Parathyroid adenoma (tissue), 2 donors: ENCODE results near the gene PLEKHD1.

Source experiments
- H2AFZ ChIP-seq: fragments of 300-600 bp; sonication (generic); one replicate; pipeline ENCODE4 v1.7.0; 2017; ENCODE audit warnings: antibody characterized with exemption, mild to moderate bottlenecking
- H3K27ac ChIP-seq: fragments of 300-600 bp; sonication (generic); one replicate; pipeline ENCODE4 v1.7.0; 2017
- H3K27me3 ChIP-seq: fragments of 300-600 bp; sonication (generic); one replicate; pipeline ENCODE4 v1.7.0; 2017; ENCODE audit warnings: low read length; ENCODE audit not compliant: control insufficient read depth, insufficient read depth
- H3K36me3 ChIP-seq: fragments of 300-600 bp; sonication (generic); one replicate; pipeline ENCODE4 v1.7.0; 2017; ENCODE audit warnings: low read length; ENCODE audit not compliant: control insufficient read depth, insufficient read depth
- H3K4me1 ChIP-seq: fragments of 300-600 bp; sonication (generic); one replicate; pipeline ENCODE4 v1.7.0; 2017; ENCODE audit warnings: control low read depth
- H3K4me2 ChIP-seq: fragments of 300-600 bp; sonication (generic); one replicate; pipeline ENCODE4 v1.7.0; 2017; ENCODE audit warnings: low read length
- H3K4me3 ChIP-seq: fragments of 300-600 bp; sonication (generic); one replicate; pipeline ENCODE4 v1.7.0; 2017; ENCODE audit warnings: low read depth, low read length
- H3K79me2 ChIP-seq: fragments of 300-600 bp; sonication (generic); one replicate; pipeline ENCODE4 v1.7.0; 2017; ENCODE audit warnings: control low read depth
- H3K9ac ChIP-seq: fragments of 300-600 bp; sonication (generic); one replicate; pipeline ENCODE4 v1.7.0; 2017; ENCODE audit warnings: mild to moderate bottlenecking
- H3K9me3 ChIP-seq: fragments of 300-600 bp; sonication (generic); one replicate; pipeline ENCODE4 v1.7.0; 2017; ENCODE audit warnings: low read length; ENCODE audit not compliant: control insufficient read depth
- TF ChIP-seq, protein P1 (sequence below): fragments of 300-600 bp; sonication (generic); IDR thresholded peaks from one replicate; pipeline ENCODE4 v1.7.0; 2017; ENCODE audit warnings: antibody characterized with exemption, mild to moderate bottlenecking
- donor health status: primary hyperparathyroidism.

PLEKHD1 gene

DNA sequence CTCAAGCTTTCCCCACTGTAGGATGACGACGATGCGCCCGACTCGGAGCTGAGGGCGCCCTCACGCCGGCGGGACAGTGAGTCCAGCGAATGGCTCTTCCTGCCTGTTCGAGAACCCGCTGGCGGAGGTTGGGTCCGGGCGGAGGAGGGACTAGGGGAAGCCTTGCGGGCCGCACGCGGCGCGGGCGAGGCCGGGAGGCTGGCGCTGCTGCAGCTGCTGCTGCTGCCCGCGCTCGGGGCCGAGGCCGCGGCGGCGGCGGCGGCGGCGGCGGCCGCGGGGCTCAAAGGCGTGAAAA, 88.3 kb downstream of the PLEKHD1 start:
- H3K9ac ChIP-seq: no peak overlapping the region

DNA sequence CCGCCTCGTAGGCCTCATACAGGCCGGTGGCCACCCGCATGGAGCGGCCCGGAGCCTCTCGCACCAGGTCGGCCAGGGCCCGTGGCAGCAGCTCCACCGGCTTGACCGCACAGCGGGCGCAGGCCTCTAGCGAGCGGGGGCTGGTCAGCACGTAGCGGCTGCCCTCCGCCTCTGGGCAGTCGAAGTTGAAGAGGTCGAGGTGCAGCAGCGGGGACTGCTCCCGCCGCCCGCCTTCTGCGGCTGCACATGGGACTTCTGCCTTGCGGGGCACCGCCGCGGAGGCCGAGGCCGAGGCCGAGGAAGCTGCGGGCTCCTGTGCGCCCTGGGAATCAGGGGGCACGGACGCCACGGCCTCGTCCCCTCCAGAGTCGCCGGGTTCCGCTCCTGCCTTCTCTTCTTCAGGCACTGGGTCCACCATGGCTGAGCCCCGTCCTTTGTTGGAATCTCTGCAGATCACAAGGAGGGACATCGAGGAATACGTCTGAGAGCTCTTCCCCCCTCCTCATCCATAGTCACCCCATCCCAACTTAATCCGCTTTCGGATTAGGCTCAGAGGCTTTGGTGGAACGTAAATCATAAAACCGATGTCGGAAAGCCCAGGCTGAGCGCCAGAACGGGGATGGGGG, 88.8 kb downstream of the PLEKHD1 start:
- Histone ChIP-seq H3K36me3 (no peaks in the 10 kb centered on the region), H3K4me2 (no peak overlapping the region), H3K4me1 (peaks cover 3% of the 10 kb centered on the region), H3K9ac (no peak overlapping the region), H2AFZ (peak overlapping the region; percentile 52), H3K9me3 (no peaks in the 10 kb centered on the region), H3K27ac (no peak overlapping the region), H3K27me3 (peaks cover 7% of the 10 kb centered on the region), H3K4me3 (no peak overlapping the region), H3K79me2 (no peaks in the 10 kb centered on the region)
- TF ChIP-seq, protein P1, sequence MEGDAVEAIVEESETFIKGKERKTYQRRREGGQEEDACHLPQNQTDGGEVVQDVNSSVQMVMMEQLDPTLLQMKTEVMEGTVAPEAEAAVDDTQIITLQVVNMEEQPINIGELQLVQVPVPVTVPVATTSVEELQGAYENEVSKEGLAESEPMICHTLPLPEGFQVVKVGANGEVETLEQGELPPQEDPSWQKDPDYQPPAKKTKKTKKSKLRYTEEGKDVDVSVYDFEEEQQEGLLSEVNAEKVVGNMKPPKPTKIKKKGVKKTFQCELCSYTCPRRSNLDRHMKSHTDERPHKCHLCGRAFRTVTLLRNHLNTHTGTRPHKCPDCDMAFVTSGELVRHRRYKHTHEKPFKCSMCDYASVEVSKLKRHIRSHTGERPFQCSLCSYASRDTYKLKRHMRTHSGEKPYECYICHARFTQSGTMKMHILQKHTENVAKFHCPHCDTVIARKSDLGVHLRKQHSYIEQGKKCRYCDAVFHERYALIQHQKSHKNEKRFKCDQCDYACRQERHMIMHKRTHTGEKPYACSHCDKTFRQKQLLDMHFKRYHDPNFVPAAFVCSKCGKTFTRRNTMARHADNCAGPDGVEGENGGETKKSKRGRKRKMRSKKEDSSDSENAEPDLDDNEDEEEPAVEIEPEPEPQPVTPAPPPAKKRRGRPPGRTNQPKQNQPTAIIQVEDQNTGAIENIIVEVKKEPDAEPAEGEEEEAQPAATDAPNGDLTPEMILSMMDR: no peak

More for the DNA sequence above, 88.3 kb downstream of the PLEKHD1 start:
- Histone ChIP-seq H3K9me3 (no peaks in the 10 kb centered on the region), H3K27me3 (peaks cover 7% of the 10 kb centered on the region), H3K4me3 (no peak overlapping the region), H3K4me1 (peaks cover 3% of the 10 kb centered on the region), H3K27ac (no peak overlapping the region), H2AFZ (no peak overlapping the region), H3K4me2 (no peak overlapping the region), H3K79me2 (no peaks in the 10 kb centered on the region), H3K36me3 (no peaks in the 10 kb centered on the region)
- TF ChIP-seq, protein P1: no peak

DNA sequence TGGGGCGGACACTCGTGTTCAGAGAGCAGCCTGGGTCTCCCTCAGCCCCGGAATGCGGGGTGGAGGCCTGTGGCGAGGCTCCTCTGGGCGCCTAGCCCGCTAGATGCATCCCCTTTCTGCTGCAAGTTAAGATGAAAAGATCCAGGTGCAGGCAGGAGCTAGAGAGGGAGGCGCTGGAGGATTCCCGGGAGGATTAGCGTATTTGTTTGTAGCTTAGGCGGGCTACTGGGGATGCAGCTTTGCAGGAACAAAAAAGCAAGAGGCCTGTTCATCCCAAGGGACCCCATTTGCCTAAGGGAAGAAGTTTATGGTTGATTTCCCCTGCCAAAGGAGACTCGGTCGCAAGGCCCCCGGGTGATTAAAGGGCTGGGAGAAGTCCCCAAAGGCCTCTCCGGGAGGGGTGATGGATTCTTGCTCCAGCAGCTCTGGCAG, 89.3 kb downstream of the PLEKHD1 start:
- H2AFZ ChIP-seq: no peak overlapping the region
- TF ChIP-seq, protein P1: no peak
- H3K79me2 ChIP-seq: no peaks in the 10 kb centered on the region
- H3K4me1 ChIP-seq: peaks cover 3% of the 10 kb centered on the region
- no peaks in the 10 kb centered on the region for H3K9me3 ChIP-seq
- no peak overlapping the region for H3K27ac ChIP-seq
- no peaks in the 10 kb centered on the region for H3K36me3 ChIP-seq
- H3K4me3 ChIP-seq: no peak overlapping the region
- H3K4me2 ChIP-seq: no peak overlapping the region
- no peak overlapping the region for H3K9ac ChIP-seq
- peaks cover 7% of the 10 kb centered on the region for H3K27me3 ChIP-seq

DNA sequence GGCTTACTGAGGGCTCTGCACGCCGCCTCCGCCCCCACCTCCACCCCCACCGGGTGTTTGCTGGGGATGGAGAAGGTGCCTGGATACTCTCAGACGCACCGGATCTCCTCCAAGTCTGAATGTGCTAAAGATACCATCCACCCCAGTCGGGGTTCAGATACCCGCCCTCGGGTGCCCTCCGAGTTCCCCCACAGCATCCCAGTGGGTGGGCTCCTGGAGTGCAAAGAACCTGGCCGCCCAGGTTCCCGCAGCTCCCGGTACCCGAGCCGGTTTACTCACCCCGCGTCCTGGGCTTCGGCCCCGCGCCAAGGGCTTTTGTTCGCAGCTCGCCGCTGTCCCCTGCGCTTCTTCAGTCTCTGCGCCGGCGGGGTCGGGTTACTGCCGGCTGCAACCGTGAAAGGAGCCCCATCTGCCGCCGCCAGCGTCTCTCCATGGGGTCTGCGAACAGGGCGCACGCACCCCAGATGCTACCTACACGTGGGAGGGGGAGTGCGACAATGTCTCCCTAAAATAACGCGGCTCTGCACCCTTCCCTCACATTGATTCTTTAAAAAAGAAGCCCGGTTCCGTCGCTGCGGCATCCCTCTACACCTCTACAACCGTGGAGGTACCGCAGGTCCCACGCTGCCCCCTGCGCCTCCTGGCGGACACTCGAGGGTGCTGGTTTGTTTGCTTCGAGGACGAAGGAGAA, 89.9 kb downstream of the PLEKHD1 start, which contains the start of gene CCDC177:
CCDC177 (minus strand) TSS at position 609 of the 691 bp plus-strand sequence. CDS start 1,249 bp downstream, outside the sequence.
- H2AFZ ChIP-seq: peak within 1 kb of the TSS; percentile 61
- peak within 1 kb of the TSS; percentile 20 for H3K4me3 ChIP-seq
- no peaks in the 10 kb centered on the region for H3K9me3 ChIP-seq
- no peak within 1 kb of the TSS for H3K27ac ChIP-seq
- TF ChIP-seq, protein P1: peak; percentile 95
- H3K4me1 ChIP-seq: peaks cover 3% of the 10 kb centered on the region
- H3K9ac ChIP-seq: no peak within 1 kb of the TSS
- H3K27me3 ChIP-seq: peaks cover 7% of the 10 kb centered on the region
- no peaks in the 10 kb centered on the region for H3K36me3 ChIP-seq
- H3K79me2 ChIP-seq: no peaks in the 10 kb centered on the region
- peak within 1 kb of the TSS; percentile 45 for H3K4me2 ChIP-seq
